LNCaP clone FGC (cell line): Measurements from ENCODE around the gene UBAP2.

Source experiments
- DNase-seq: peaks from one replicate; pipeline ENCODE4 v3.0.0-alpha.2; 2011; ENCODE audit warnings: low read depth
- H3K4me3 ChIP-seq: 2 replicates; pipeline ENCODE4 v1.5.1; 2011; ENCODE audit warnings: mild to moderate bottlenecking, low read depth, low read length, control low read depth
- TF ChIP-seq, protein P1 (sequence below): IDR thresholded peaks from 2 replicates; pipeline ENCODE4 v1.5.1; 2012; ENCODE audit warnings: mild to moderate bottlenecking; ENCODE audit not compliant: control insufficient read depth, insufficient read depth; ENCODE audit errors: extremely low read depth

Gene UBAP2

GRCh38 chr9:33885948-33886347 lies 162.7 kb downstream of the UBAP2 start:
- no peak for DNase-seq
- TF ChIP-seq, protein P1, sequence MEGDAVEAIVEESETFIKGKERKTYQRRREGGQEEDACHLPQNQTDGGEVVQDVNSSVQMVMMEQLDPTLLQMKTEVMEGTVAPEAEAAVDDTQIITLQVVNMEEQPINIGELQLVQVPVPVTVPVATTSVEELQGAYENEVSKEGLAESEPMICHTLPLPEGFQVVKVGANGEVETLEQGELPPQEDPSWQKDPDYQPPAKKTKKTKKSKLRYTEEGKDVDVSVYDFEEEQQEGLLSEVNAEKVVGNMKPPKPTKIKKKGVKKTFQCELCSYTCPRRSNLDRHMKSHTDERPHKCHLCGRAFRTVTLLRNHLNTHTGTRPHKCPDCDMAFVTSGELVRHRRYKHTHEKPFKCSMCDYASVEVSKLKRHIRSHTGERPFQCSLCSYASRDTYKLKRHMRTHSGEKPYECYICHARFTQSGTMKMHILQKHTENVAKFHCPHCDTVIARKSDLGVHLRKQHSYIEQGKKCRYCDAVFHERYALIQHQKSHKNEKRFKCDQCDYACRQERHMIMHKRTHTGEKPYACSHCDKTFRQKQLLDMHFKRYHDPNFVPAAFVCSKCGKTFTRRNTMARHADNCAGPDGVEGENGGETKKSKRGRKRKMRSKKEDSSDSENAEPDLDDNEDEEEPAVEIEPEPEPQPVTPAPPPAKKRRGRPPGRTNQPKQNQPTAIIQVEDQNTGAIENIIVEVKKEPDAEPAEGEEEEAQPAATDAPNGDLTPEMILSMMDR: no peak

DNA sequence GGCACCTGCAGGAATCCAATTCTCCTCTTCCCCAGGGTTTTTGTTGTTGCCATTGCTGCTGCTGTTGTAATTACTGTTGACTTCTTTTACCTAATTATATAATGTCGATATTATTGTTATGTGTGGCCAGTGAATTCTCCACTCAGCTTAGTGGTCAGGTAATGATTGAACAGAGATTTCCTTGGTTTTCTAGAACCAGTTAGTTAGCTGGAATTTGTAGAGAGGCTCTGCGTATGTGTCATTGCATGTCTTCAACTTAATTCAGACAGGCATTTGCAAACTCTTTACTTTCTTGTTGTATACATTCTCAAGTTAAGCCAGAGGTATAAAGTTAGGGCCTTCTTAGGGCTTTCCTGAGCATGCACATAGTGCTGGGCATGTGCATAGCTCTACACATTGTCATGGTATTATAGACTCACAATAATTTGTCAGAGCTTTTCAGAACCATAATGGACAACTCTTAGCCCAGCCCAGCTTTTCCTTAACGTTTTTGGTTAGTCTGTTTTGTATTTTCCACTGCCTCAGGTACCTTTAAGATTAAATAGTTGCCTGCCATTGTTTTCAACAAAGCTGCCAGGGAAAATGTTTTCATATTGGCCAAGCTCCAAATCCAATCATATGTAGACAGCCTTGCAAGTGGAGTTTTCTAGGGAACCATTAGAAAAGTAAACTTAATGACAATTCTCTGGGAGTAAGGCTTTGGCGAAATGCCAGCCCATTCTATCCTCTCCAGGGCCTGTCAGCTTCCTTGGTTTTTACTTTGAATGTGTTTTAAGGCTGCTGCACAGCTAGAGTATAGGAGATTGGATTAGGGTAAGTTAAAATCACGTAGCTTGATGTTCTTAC lies 163.6 kb downstream of the UBAP2 start:
- TF ChIP-seq, protein P1: no peak
- DNase-seq: peak; percentile 54
- H3K4me3 ChIP-seq: no peak overlapping the region

More at GRCh38 chr9:33885948-33886347, 162.7 kb downstream of the UBAP2 start:
- H3K4me3 ChIP-seq: no peak overlapping the region

- DNase-seq: no peak
- TF ChIP-seq, protein P1: no peak
- no peak overlapping the region for H3K4me3 ChIP-seq
Measured at GRCh38 chr9:33881635-33882034, 167.1 kb downstream of the UBAP2 start.

DNA sequence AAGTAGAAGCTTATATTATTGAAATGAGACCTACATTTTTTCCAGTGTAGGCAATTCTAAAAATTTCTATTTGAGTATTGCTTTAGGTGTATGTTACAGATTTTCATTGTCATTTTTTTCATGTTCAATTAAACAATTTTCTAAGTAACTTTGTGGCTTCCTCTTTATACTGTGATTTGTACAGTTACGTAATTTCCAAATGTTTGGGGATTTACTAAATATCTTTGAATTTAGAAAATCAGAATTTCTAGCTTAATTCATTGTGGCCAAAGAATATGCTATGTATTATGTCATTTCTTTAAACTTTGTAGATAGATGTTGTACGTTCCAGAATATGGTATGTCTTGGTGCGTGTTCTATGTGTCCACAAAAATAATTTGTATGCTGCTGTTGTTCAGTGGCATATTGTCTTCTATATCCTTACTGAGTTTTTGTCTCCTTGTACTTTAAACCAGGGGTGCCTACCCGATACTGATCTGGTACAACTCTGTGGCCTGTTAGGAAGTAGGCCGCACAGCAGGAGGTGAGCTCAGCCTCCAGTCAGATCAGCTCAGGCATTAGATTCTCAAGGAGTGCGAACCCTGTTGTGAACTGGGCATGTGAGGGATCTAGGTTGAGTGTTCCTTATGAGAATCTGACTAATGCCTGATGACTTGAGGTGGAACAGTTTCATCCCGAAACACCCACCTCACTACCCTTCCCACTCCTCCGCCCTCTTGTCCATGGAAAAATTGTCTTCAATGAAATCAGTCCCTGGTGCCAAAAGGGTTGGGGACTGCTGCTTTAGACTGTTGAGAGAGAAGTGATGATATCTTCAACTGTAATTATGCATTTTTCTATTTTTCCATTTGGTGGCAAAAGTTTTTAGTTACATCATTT lies 168.2 kb downstream of the UBAP2 start:
- no peak for DNase-seq
- no peak overlapping the region for H3K4me3 ChIP-seq
- TF ChIP-seq, protein P1: no peak

DNA sequence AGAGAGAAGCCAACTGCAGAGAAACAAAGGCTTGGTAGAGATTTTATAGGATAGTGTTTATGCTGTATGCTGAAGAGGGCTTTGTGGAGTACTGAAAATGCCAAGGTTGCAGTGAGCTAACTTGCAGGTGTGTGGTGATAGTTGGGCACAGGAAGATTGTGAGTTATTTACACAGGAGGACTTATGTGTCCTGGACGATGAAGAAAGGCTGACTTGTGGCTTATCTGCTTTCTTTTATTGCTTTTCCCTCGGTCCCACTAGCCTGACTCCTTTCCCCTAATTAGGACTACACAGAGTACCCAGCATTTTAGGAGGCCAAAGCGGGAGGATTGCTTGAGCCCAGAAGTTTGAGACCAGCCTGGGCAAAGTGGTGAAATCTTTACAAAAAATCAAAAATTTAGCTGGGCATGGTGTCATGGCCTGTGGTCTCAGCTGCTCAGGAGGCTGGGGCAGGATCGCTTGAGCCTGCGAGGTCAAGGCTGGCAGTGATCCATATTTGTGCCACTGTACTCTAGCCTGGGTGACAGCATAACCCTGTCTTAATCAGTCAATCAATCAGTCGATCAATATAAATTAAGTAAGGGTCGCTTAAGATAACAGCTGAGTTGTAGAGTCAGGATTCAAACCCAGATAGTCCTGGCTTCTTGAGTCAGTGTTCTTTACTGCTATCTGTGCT lies 169.9 kb downstream of the UBAP2 start:
- DNase-seq: peak; percentile 91
- TF ChIP-seq, protein P1: no peak
- H3K4me3 ChIP-seq: no peak overlapping the region

- no peak for DNase-seq
- H3K4me3 ChIP-seq: no peak overlapping the region
- TF ChIP-seq, protein P1: no peak
Measured at GRCh38 chr9:33877727-33878489, 170.8 kb downstream of the UBAP2 start.
